Naive B cell (primary cell): ENCODE results near the gene TMEM8B. TPM values are rescaled to one million over a fixed set of nuclear protein-coding genes. Genes with fewer than 3 reads are reported as not detected.

Experiments
- ATAC-seq, 2 donors: fragments of 150-1000 bp; cut with Tn5 transposase; 2 replicates each; pipeline ENCODE4 v1.10.0; 2021; ENCODE audit warnings: low read depth in 2 of 2, mild to moderate bottlenecking in 2 of 2, moderate library complexity in 2 of 2
- DNase-seq: peaks from one replicate; pipeline ENCODE4 v3.0.0; 2022
- H3K27ac Mint-ChIP-seq, 6 donors: one replicate each; pipeline ENCODE4 v1.8.0; 2020 to 2022; ENCODE audit warnings: mild to moderate bottlenecking in 6 of 6, mixed read lengths in 6 of 6, moderate library complexity in 5 of 6, inconsistent platforms in 2 of 6
- H3K27me3 Mint-ChIP-seq, 3 donors: one replicate each; pipeline ENCODE4 v1.8.0; 2021 to 2022; ENCODE audit warnings: mixed read lengths in 3 of 3, mild to moderate bottlenecking in 1 of 3
- H3K36me3 Mint-ChIP-seq, 2 donors: one replicate each; pipeline ENCODE4 v1.8.0; 2020 to 2022; ENCODE audit warnings: mixed read lengths in 2 of 2, inconsistent platforms in 1 of 2, mild to moderate bottlenecking in 1 of 2
- H3K4me1 Mint-ChIP-seq, 3 donors: one replicate each; pipeline ENCODE4 v1.8.0; 2020 to 2022; ENCODE audit warnings: mixed read lengths in 3 of 3, inconsistent platforms in 1 of 3, mild to moderate bottlenecking in 1 of 3, moderate library complexity in 1 of 3
- H3K4me3 Mint-ChIP-seq, 8 donors: one replicate each; pipeline ENCODE4 v1.8.0; 2020 to 2022; ENCODE audit warnings: mild to moderate bottlenecking in 8 of 8, mixed read lengths in 8 of 8, moderate library complexity in 8 of 8, inconsistent platforms in 2 of 8
- H3K9me3 Mint-ChIP-seq, 7 donors: one replicate each; pipeline ENCODE4 v1.8.0; 2020 to 2022; ENCODE audit warnings: mixed read lengths in 7 of 7, mild to moderate bottlenecking in 5 of 7, inconsistent platforms in 2 of 7, moderate library complexity in 1 of 7
- polyA plus RNA-seq, 6 donors: library from polyadenylated mRNA; unstranded; fragments of 300-500 nt; fragmentation: Illumina TruSeq; gene quantifications; one replicate each; pipeline ENCODE4 v1.2.3, GENCODE V29; 2021; ENCODE audit warnings: low read depth in 6 of 6

The TMEM8B gene
- polyA plus RNA-seq, 6 donors from 2014 or later: 1.7 to 3.3 (median 2.3) TPM

DNA sequence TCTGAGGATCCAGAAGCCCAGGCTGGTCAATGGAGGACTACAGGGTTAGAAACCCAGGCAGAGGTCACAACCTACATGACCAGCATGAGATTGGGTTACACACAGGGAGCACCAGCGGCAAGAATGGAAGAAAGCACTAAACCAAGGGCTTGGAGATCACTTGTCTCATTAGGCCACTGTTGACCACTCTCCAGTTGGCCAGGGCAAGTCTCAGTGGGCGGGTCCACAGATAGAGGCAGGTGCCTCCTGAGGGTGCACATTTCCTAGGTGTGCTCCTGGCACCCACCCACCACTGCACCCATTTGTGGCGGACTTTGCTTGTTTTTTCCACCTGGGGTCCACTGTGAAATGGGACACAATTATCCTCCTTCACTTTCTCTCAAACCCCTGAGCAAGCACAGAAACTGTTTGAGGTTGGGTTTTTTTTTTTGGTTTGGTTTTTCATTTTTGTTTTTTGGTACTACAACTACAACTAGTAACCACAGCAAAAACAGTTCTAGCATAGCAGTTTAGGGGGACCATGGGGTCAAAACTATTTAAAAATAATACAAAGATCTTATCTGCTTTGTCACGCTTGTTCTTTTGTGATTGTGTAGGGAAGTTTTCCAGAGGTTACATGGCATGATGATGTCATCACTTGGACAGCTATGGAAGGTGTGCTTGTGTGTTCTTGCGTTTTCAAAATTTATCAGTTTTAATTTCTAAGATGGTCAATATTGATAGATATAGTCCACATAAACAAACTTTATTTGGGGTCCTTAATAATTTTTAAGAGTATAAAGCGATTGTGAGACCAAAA lies 31.5 kb upstream of the TMEM8B start:
- no peaks in the 10 kb centered on the region for H3K4me1 Mint-ChIP-seq
- no peak overlapping the region for H3K4me3 Mint-ChIP-seq
- H3K27me3 Mint-ChIP-seq: no peaks in the 10 kb centered on the region
- peak overlapping the region in 2 of 6 donors; percentile 31 to 75 for H3K27ac Mint-ChIP-seq
- ATAC-seq (no peak), DNase-seq (no peak)
- peaks cover 17 to 28% of the 10 kb centered on the region in 2 donors for H3K36me3 Mint-ChIP-seq
- H3K9me3 Mint-ChIP-seq: no peaks in the 10 kb centered on the region

DNA sequence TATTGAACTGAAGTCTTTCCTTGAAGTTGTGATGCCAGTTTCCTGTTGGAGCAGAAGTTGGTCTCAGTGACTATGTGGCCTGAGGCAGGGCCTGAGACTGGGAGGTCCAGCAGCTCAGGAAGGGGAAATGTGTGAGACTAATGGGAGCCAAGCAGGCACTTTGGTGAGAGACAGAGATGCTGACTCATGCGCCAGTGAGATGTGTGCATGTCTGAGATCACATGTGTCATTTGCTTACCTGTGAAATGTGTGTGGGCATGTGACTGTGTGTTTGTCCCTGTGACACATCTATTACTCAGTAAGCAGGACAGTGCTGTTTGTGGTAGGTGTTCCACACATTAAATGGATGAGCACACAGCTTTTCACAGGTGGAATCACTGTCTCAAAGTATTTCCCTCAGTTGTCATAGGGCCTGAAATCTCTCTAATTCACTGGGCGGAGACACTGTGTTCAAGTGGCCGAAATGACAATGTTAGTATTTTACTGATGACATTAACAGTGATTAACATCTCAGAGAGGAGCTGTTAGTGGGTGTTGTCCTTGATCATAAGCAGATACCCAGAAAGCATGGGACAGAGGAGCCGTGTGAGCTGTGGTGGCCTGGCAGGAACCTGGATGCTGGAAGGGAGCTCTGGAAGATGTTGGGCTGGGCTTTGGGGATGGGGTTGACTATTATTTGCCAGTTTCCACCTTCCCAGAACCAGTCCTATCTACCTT lies 30.2 kb upstream of the TMEM8B start:
- Mint-ChIP-seq H3K27ac (no peak overlapping the region), H3K36me3 (peaks cover 17 to 28% of the 10 kb centered on the region in 2 donors), H3K27me3 (no peaks in the 10 kb centered on the region), H3K9me3 (no peaks in the 10 kb centered on the region), H3K4me3 (no peak overlapping the region), H3K4me1 (no peaks in the 10 kb centered on the region)
- ATAC-seq (no peak), DNase-seq (no peak)

DNA sequence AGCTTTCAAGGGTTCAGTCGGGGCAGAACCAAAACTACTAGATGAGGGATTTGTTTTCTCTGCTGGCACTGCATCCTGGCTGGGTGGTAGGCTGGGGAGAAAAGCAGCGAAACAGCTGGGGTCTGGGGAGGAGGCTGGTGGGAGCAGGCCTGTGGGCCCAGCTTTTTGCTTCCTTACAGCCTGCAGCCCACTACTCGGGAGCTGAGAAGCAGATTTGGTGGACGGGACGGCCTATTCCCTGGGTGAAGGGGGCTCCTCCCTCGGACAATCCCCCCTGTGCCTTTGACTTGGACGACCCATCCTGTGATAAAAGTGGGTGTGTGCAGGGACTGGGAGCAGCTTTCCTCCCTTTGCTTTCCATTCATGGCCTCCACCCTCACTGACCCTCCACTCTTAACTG lies 28.5 kb upstream of the TMEM8B start:
- Mint-ChIP-seq H3K9me3 (no peaks in the 10 kb centered on the region), H3K4me1 (no peaks in the 10 kb centered on the region), H3K4me3 (no peak overlapping the region), H3K36me3 (peaks cover 11 to 28% of the 10 kb centered on the region in 2 donors), H3K27me3 (no peaks in the 10 kb centered on the region), H3K27ac (no peak overlapping the region)
- no peak for ATAC-seq
- DNase-seq: no peak

DNA sequence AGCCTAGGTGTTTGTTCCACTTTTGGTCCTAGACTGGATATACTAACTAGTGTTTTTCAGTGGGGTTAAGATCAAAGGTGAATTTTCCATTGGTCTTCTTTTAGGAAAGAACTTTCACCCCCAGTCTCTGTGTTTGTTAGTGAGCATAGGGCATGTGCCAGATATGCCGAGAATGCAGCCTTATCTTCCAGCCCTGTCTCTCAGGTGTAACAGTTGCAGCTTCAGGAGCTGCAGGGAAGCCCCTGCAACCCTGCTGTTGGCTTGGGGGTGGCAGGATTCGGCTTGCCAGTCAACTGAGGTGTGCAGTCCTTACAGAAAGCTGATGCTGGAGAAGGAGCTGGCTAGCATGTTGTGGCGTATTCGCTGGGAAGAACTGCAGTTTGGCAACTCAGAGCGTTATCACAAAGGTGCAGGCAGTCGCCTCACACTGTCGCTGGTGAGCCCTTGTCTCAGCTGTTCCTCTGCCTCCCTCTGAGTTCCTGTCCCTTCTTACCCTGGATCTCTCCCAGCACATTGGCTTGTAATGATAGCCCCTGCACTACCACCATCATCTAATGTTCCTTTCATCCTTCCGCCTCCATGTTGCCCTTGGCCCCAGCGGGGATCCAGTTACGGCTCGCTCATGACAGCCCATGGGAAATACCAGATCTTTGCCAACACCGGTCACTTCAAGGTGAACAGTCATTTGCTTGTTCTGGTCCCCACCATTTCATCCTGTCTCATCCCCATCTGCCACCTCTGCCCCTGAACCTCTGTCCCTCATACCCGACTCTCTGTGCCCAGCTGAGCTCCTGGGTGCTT lies 27.5 kb upstream of the TMEM8B start:
- ATAC-seq (no peak), DNase-seq (no peak)
- Mint-ChIP-seq H3K27ac (peak overlapping the region in 1 of 6 donors; percentile 17), H3K9me3 (no peaks in the 10 kb centered on the region), H3K4me1 (no peaks in the 10 kb centered on the region), H3K36me3 (peaks cover 11 to 28% of the 10 kb centered on the region in 2 donors), H3K27me3 (no peaks in the 10 kb centered on the region), H3K4me3 (no peak overlapping the region)

DNA sequence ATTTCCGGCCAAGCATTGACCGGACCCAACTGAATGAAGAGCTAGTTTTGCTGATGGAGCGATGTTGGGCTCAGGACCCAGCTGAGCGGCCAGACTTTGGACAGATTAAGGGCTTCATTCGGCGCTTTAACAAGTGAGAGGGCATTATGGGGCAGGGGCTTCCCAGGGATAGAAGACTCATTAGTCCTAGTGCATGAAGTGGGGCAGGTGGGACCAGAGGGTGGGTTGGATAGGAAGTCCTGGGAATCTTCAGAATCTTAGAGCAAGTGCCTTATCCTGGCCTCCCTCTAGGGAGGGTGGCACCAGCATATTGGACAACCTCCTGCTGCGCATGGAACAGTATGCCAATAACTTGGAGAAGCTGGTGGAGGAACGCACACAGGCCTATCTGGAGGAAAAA lies 22.9 kb upstream of the TMEM8B start:
- Mint-ChIP-seq H3K27ac (peak overlapping the region in 1 of 6 donors; percentile 30), H3K9me3 (no peaks in the 10 kb centered on the region), H3K4me1 (peaks cover 0 to 2% (median 0%) of the 10 kb centered on the region in 3 donors), H3K4me3 (no peak overlapping the region), H3K36me3 (peaks cover 7 to 13% of the 10 kb centered on the region in 2 donors), H3K27me3 (no peaks in the 10 kb centered on the region)
- DNase-seq (no peak), ATAC-seq (no peak)

DNA sequence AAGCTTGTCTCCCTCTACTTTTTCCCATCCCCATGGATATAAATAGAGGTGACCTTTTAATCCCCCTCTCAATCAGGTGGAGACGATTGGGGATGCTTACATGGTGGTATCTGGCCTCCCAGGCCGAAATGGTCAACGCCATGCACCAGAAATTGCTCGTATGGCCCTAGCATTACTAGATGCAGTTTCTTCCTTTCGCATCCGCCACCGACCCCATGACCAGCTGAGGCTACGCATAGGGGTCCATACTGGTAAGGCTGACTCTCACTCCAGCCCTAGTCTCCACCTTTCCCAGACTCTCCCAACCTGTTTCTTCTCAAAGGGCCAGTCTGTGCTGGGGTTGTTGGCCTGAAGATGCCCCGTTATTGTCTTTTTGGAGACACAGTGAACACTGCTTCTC lies 20.6 kb upstream of the TMEM8B start:
- no peaks in the 10 kb centered on the region for H3K9me3 Mint-ChIP-seq
- H3K4me3 Mint-ChIP-seq: no peak overlapping the region
- H3K4me1 Mint-ChIP-seq: peaks cover 13 to 24% (median 13%) of the 10 kb centered on the region in 3 donors
- H3K36me3 Mint-ChIP-seq: no peaks in the 10 kb centered on the region
- H3K27ac Mint-ChIP-seq: peak overlapping the region in 1 of 6 donors; percentile 5
- ATAC-seq (no peak), DNase-seq (no peak)
- H3K27me3 Mint-ChIP-seq: no peaks in the 10 kb centered on the region

DNA sequence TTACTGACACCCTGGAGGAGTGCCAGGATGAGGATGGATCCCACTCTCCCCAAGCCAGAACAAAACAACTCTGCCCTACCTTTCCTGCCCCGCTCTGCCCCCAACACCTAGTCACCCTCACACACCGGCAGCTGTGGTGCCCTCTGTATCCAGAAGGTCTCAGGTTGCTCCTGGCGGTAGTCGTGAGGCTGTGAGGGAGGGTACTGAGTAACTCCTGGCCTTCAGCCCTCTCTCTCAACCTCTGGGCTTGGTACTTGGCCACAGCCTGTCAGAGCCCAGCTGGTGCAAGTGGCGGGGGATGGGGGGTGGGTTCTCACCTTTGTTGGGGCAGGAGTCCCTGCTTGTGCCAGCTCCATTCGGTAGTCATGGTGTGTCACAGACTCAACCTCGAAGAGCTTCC lies 18.9 kb upstream of the TMEM8B start:
- Mint-ChIP-seq H3K4me1 (peaks cover 21 to 36% (median 24%) of the 10 kb centered on the region in 3 donors), H3K9me3 (no peaks in the 10 kb centered on the region), H3K27me3 (no peaks in the 10 kb centered on the region), H3K36me3 (peaks cover 0 to under 1% of the 10 kb centered on the region in 2 donors), H3K27ac (peak overlapping the region in 2 of 6 donors; percentile 37 to 60), H3K4me3 (peak overlapping the region in 3 of 8 donors; percentile 4 to 15 (median 11))
- DNase-seq: no peak
- ATAC-seq: no peak

DNA sequence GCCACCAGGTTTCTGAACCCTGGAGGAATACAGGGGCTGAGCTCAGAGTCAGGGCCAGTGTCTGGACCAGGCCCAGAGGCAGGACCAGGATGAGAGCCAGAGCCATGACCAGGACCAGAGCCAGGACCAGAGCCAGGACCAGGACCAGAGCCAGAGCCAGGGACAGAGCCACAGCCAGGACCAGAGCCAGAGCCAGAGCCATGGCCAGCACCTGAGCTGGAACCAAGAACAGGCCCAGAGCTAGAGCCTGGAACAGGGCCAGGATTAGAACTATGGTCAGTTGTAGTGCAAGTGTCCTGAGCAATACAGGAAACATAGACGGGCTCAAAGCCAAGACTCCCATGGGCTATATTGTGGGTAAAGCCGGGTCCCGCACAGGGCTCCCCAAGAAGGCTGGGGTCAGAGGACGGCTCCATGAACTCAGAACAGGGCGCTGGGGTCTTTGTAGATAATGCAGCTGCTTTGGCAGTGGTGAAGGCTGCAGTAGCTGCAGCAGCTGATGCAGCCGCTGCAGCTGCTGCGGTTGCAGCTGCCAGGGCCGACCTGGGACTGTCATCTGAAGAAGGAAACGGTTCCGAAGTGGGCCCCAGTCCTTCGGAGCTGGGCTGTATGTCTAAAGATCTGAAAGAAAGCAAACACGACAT lies 17.5 kb upstream of the TMEM8B start:
- Mint-ChIP-seq H3K27ac (peak overlapping the region; percentile 86 to 96 (median 94)), H3K4me1 (peaks cover 28 to 45% (median 31%) of the 10 kb centered on the region in 3 donors), H3K9me3 (no peaks in the 10 kb centered on the region), H3K4me3 (peak overlapping the region; percentile 81 to 96 (median 94)), H3K36me3 (peaks cover 0 to 6% of the 10 kb centered on the region in 2 donors), H3K27me3 (no peaks in the 10 kb centered on the region)
- ATAC-seq: no peak
- no peak for DNase-seq

DNA sequence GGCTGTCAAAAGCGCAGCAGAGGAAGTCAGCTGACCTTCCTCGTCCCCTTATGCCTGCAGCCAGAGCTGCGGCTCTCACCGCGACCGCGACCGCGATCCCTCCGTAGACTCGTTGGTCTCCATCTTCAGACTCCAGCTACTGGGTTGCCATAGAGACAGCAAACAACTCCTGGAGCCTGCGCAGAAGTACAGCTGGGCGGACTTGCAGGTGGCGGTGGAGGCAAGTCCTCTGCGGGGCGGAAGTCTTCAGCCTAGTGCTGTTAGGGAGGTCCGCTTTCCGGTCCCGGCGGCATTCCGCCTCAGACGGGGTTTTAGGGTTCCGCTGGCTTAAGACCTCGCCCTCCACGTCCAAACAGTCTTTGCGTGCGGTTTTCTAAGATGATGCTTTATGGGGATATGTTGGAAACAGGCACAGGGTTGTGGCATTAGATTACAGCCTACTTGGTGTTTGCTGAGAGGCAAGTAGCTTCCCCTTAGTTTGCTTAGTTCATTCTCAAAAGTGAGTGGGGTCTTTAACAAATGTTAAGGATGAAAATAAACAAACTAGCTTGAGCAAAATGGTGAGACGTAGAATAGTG lies 16.9 kb upstream of the TMEM8B start, which contains the start of gene SPAG8:
Gene SPAG8 (minus strand): TSS at position 238 of the 578 bp plus-strand sequence. CDS start 115 bp downstream, at position 123.
- H3K9me3 Mint-ChIP-seq: no peaks in the 10 kb centered on the region
- H3K4me3 Mint-ChIP-seq: peak within 1 kb of the TSS; percentile 81 to 96 (median 94)
- no peaks in the 10 kb centered on the region for H3K27me3 Mint-ChIP-seq
- peak within 1 kb of the TSS; percentile 86 to 96 (median 94) for H3K27ac Mint-ChIP-seq
- H3K36me3 Mint-ChIP-seq: peaks cover 0 to 6% of the 10 kb centered on the region in 2 donors
- DNase-seq (peak; percentile 92), ATAC-seq (peak; percentile 65 to 66)
- H3K4me1 Mint-ChIP-seq: peaks cover 28 to 46% (median 31%) of the 10 kb centered on the region in 3 donors

DNA sequence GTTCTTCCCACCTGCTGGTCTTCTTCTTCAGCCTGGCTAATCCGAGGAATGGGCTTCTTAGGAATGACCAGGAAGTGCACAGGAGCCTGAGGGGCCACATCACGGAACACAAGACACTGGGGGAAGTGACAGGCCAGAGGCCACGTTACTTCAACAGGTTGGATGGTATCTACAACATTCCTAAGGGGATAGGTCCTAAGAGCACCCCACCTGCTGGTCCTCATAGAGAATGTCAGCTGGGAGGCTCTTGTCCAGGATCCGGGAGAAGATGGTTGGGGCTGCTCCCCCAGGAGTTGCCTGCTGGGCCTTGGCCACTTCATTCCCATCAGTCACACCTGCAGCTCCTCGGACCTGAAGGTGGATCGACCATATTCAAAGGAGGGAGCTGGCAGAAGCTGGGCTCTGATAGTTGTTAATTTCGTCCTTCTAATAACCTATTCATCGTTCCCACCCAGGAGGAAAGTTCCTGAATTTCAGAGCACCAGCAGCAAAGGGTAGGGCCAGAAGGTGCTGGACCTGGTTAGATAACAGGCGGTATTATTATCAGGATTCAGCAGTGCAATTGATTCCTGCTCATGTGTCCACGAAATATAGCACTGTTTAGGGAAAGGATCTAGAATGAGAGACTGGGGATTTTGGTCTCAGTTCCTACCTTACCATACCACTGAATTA lies 15.5 kb upstream of the TMEM8B start:
- Mint-ChIP-seq H3K4me3 (peak overlapping the region; percentile 51 to 98 (median 94)), H3K27ac (peak overlapping the region in 2 of 6 donors; percentile 49 to 91), H3K27me3 (peaks cover 0 to 5% (median 0%) of the 10 kb centered on the region in 3 donors), H3K36me3 (peaks cover 0 to 6% of the 10 kb centered on the region in 2 donors), H3K9me3 (no peaks in the 10 kb centered on the region), H3K4me1 (peaks cover 28 to 49% (median 31%) of the 10 kb centered on the region in 3 donors)
- ATAC-seq (no peak), DNase-seq (no peak)

DNA sequence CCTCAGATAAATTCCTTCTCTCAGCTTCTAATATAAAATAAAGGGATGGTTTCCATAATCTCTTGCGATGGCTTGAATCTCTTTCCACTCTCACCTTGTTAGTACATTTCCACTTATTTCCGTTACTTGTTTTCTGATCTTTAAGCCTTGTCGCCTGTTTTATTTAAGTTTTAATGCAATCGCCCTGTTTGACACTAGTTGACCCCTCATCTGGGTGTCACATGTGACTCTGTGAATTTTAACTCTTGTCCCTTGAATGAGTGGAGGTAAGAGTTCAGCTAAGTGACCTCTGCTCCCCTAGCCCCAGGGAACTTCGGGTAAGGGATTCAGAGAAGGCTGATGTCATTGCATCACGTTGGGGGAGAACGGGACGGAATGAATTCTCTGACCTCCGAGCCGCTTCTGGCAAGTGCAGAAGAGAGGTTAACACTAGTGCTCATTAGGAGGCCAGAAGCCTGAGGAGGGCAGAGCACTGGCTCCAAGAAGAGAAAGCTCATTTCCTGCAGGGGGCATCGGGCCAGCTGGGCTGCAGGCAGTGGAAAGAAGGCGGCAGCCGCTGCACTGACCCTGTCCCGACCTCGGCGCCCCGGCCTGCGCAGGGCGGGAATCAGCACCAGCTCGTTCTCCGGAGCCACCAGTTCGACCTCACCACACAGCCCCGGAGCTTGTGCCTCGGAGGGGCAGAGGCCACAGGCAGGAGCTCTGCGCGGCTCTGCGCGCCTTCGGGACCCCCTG lies 14.8 kb upstream of the TMEM8B start:
- peak overlapping the region; percentile 90 to 98 (median 95) for H3K4me3 Mint-ChIP-seq
- peaks cover 0 to 6% of the 10 kb centered on the region in 2 donors for H3K36me3 Mint-ChIP-seq
- peaks cover 0 to 5% (median 0%) of the 10 kb centered on the region in 3 donors for H3K27me3 Mint-ChIP-seq
- peak overlapping the region; percentile 60 to 99 (median 78) for H3K27ac Mint-ChIP-seq
- DNase-seq: no peak
- H3K9me3 Mint-ChIP-seq: no peaks in the 10 kb centered on the region
- peak; percentile 0 to 3 for ATAC-seq
- H3K4me1 Mint-ChIP-seq: peaks cover 28 to 49% (median 31%) of the 10 kb centered on the region in 3 donors
